ENCODE data around the gene G6PD. TPM values are rescaled to one million over a fixed set of nuclear protein-coding genes. Genes with fewer than 3 reads are reported as not detected.

The G6PD gene
- polyA plus RNA-seq, 2 of the 4 experiments (the other 2 are of a cell fraction) = 692 to 1,409 TPM

DNA sequence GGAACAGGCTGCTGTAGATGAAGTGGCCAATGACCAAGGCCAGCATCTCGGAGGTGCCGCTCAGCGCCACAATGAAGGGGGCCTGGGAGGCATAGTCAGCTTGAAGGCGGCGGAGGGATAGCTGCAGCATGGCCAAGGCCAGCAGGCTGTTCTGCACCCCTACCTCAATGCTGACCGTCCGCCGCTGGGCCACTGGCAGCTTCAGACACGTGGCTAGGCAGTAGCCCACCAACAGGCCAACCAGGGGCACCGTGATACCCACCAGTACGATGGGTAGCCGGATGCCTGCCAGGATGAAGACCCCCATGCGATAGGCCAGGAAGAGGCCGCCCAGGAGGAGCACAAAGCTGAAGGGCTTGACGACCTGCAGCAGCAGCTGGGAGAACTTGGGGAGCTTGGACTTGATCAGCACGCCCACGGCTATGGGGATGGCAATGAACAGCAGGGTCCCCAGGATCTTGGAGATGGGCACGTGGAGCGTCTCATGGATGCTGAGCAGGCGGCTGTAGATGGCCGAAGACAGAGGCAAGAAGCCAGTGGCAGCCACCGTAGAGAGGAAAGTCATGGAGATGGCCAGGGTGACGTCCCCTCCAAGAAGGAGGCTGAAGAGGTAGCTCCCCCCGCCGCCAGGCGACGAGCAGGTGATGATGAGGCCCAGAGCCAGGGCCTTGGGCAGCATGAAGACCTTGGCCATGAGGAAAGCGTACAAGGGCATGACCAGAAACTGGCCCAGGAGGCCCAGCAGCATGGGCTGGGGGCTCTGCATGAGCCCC, 58.9 kb downstream of the G6PD start:
- peak overlapping the region; percentile 98 for H3K4me2 ChIP-seq

DNA sequence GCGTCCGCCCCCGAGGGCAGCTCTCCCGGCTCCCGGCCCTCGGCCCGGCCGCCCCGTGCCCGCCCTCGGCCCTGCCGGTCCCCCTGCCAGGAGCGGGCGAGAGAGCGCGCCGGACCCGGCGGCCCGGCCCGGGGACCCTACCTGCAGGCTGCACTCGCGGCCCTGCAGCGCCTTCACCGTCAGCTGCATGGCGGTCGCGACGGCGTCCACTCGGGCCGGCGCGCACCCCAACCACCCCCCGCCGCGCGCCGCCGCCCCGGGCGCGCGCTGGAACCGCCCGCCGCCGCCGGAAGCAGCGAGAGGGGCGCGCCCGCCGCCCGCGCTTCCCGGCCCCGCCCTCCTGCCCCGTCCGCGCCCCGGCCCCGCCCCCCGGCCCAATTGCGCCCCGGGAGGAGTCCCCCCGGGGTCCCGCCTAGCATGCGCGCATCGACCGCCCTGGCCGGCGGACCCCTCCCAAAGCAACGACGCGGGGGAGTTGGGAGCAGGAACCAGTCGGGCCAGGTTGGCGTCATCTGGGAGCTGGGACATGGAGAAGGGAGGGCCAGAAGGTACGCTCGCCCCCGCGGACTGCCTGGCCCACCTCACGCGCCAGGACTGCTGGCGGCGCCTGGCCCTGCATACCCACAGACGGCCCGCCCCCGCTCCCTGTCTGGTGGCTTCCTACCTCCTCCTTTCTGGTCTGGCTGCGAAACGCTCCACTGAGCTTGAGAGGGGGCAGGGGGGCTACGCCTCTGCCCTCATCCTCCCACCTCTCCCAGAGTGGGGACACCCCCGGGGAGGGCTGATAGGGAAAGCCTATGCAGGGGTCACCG, 60.0 kb downstream of the G6PD start, which contains the start of gene UBL4A:
Gene UBL4A (minus strand): TSS at position 220 of the 812 bp plus-strand sequence. CDS start 31 bp downstream, at position 189.
- ChIA-PET POLR2A (interaction anchor here (0.6 to 0.7 kb wide), 3 partner anchors 12 to 89 kb away, joined by 3 to 6 read pairs (median 3); partner anchors contain the start of gene RPL10), CTCF (interaction anchor here (0.6 to 1.4 kb wide), 4 partner anchors 10 to 113 kb away, joined by 3 to 4 read pairs (median 3); no protein-coding TSS in a partner anchor)
- no peak for TF ChIP-seq FOSL2 (IDR thresholded peaks at IDR 0.05)
- TF ChIP-seq FOSL2 (CRISPR knock-in tag; IDR thresholded peaks at IDR 0.05) = no peak
- TF ChIP-seq, protein P1, sequence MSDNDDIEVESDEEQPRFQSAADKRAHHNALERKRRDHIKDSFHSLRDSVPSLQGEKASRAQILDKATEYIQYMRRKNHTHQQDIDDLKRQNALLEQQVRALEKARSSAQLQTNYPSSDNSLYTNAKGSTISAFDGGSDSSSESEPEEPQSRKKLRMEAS (IDR thresholded peaks at IDR 0.05) = peak; percentile 29; the same call in 1 of the 2 replicates
- peak; percentile 41; the same call in 1 of the 2 replicates for TF ChIP-seq POLR2A (IDR thresholded peaks at IDR 0.05; ENCODE audit: low read length)
- TF ChIP-seq JUN (IDR thresholded peaks at IDR 0.05) = peak in 1 of 2 experiments; percentile 46; a peak in 2 of 5 replicates
- no peak for TF ChIP-seq TFCP2L1 (CRISPR knock-in tag; IDR thresholded peaks at IDR 0.05)
- TF ChIP-seq, protein P2, sequence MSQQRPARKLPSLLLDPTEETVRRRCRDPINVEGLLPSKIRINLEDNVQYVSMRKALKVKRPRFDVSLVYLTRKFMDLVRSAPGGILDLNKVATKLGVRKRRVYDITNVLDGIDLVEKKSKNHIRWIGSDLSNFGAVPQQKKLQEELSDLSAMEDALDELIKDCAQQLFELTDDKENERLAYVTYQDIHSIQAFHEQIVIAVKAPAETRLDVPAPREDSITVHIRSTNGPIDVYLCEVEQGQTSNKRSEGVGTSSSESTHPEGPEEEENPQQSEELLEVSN (IDR thresholded peaks at IDR 0.05; ENCODE audit: borderline replicate concordance, low read depth) = 0 out of 2 replicates have a peak, but pooled peaks have one; percentile 27
- WGBS (ENCODE audit: missing lambda C conversion rate) = 0% methylated on average over 1 of the region's 95 CpGs
- Histone ChIP-seq H3K4me3 (peak within 1 kb of the TSS; percentile 98), H3K27ac (peak within 1 kb of the TSS; percentile 97 to 98), H3K9me3 (no peaks in the 10 kb centered on the region), H3K4me1 (peaks cover 30% of the 10 kb centered on the region), H3K4me2 (peak within 1 kb of the TSS; percentile 98)
- FAIRE-seq (no peak), DNase-seq (ENCODE audit: low read depth in 1 of 2, low spot score in 1 of 2) (peak; percentile 26 to 33), ATAC-seq (peak; percentile 17 to 25; a peak in 4 of 6 replicates)

More for the DNA sequence above, 58.9 kb downstream of the G6PD start:
- Histone ChIP-seq H3K4me3 (no peak overlapping the region), H3K4me1 (peaks cover 30% of the 10 kb centered on the region), H3K27ac (peak overlapping the region in 1 of 2 experiments; percentile 98; a peak in 4 of 6 replicates), H3K9me3 (no peaks in the 10 kb centered on the region)
- ChIA-PET POLR2A (no interaction called here), CTCF (interaction anchor here (0.7 to 1.4 kb wide), 4 partner anchors 11 to 114 kb away, joined by 3 to 5 read pairs (median 4); partner anchors contain the start of gene RPL10)
- ATAC-seq (no peak), FAIRE-seq (no peak), DNase-seq (ENCODE audit: low read depth in 1 of 2, low spot score in 1 of 2) (no peak)
- TF ChIP-seq SMC3 (IDR thresholded peaks at IDR 0.05) = no peak
- no peak for TF ChIP-seq EHMT2 (IDR thresholded peaks at IDR 0.05; ENCODE audit: low read depth)
- TF ChIP-seq, protein P3, sequence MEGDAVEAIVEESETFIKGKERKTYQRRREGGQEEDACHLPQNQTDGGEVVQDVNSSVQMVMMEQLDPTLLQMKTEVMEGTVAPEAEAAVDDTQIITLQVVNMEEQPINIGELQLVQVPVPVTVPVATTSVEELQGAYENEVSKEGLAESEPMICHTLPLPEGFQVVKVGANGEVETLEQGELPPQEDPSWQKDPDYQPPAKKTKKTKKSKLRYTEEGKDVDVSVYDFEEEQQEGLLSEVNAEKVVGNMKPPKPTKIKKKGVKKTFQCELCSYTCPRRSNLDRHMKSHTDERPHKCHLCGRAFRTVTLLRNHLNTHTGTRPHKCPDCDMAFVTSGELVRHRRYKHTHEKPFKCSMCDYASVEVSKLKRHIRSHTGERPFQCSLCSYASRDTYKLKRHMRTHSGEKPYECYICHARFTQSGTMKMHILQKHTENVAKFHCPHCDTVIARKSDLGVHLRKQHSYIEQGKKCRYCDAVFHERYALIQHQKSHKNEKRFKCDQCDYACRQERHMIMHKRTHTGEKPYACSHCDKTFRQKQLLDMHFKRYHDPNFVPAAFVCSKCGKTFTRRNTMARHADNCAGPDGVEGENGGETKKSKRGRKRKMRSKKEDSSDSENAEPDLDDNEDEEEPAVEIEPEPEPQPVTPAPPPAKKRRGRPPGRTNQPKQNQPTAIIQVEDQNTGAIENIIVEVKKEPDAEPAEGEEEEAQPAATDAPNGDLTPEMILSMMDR (IDR thresholded peaks at IDR 0.05) = no peak
- TF ChIP-seq POLR2A (IDR thresholded peaks at IDR 0.05; ENCODE audit: low read length) = no peak
- no peak for TF ChIP-seq HEYL (CRISPR knock-in tag; IDR thresholded peaks at IDR 0.05)
- TF ChIP-seq, protein P4, sequence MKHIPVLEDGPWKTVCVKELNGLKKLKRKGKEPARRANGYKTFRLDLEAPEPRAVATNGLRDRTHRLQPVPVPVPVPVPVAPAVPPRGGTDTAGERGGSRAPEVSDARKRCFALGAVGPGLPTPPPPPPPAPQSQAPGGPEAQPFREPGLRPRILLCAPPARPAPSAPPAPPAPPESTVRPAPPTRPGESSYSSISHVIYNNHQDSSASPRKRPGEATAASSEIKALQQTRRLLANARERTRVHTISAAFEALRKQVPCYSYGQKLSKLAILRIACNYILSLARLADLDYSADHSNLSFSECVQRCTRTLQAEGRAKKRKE (CRISPR knock-in tag; IDR thresholded peaks at IDR 0.05; ENCODE audit: low read depth) = no peak
- TF ChIP-seq MAFK (IDR thresholded peaks at IDR 0.05; ENCODE audit: partially characterized antibody) = no peak
- no peak for TF ChIP-seq BHLHE40 (IDR thresholded peaks at IDR 0.05; ENCODE audit: low read depth, low read length)
- no peak for TF ChIP-seq MYC (IDR thresholded peaks at IDR 0.05; ENCODE audit: borderline replicate concordance, low read length)
- no peak for TF ChIP-seq NPAS2 (CRISPR knock-in tag; IDR thresholded peaks at IDR 0.05; ENCODE audit: borderline replicate concordance)
- no peak for TF ChIP-seq ZFP36 (IDR thresholded peaks at IDR 0.05; ENCODE audit: borderline replicate concordance, partially characterized antibody)
- TF ChIP-seq, protein P5, sequence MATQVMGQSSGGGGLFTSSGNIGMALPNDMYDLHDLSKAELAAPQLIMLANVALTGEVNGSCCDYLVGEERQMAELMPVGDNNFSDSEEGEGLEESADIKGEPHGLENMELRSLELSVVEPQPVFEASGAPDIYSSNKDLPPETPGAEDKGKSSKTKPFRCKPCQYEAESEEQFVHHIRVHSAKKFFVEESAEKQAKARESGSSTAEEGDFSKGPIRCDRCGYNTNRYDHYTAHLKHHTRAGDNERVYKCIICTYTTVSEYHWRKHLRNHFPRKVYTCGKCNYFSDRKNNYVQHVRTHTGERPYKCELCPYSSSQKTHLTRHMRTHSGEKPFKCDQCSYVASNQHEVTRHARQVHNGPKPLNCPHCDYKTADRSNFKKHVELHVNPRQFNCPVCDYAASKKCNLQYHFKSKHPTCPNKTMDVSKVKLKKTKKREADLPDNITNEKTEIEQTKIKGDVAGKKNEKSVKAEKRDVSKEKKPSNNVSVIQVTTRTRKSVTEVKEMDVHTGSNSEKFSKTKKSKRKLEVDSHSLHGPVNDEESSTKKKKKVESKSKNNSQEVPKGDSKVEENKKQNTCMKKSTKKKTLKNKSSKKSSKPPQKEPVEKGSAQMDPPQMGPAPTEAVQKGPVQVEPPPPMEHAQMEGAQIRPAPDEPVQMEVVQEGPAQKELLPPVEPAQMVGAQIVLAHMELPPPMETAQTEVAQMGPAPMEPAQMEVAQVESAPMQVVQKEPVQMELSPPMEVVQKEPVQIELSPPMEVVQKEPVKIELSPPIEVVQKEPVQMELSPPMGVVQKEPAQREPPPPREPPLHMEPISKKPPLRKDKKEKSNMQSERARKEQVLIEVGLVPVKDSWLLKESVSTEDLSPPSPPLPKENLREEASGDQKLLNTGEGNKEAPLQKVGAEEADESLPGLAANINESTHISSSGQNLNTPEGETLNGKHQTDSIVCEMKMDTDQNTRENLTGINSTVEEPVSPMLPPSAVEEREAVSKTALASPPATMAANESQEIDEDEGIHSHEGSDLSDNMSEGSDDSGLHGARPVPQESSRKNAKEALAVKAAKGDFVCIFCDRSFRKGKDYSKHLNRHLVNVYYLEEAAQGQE (IDR thresholded peaks at IDR 0.05) = no peak
- TF ChIP-seq, protein P6, sequence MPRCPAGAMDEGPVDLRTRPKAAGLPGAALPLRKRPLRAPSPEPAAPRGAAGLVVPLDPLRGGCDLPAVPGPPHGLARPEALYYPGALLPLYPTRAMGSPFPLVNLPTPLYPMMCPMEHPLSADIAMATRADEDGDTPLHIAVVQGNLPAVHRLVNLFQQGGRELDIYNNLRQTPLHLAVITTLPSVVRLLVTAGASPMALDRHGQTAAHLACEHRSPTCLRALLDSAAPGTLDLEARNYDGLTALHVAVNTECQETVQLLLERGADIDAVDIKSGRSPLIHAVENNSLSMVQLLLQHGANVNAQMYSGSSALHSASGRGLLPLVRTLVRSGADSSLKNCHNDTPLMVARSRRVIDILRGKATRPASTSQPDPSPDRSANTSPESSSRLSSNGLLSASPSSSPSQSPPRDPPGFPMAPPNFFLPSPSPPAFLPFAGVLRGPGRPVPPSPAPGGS (IDR thresholded peaks at IDR 0.05) = no peak
- no peak for TF ChIP-seq CHD2 (IDR thresholded peaks at IDR 0.05; ENCODE audit: low read length, partially characterized antibody)
- no peak for TF ChIP-seq ESRRA (IDR thresholded peaks at IDR 0.05; ENCODE audit: borderline replicate concordance, low read length)
- TF ChIP-seq NR3C1 (IDR thresholded peaks at IDR 0.05) = no peak
- 96% methylated on average over 16 of the region's 28 CpGs for WGBS (ENCODE audit: missing lambda C conversion rate)

All from A549 (cell line).